Neuron (in vitro differentiated cells): ENCODE data around the gene TTC9.

Experiments used
- H2AFZ ChIP-seq: one replicate; pipeline ENCODE4 v1.6.1; 2013; ENCODE audit warnings: low read depth, mild to moderate bottlenecking, inconsistent platforms, low read length, moderate library complexity
- H3K27me3 ChIP-seq: one replicate; pipeline ENCODE4 v1.6.1; 2013; ENCODE audit warnings: low read length; ENCODE audit not compliant: insufficient read depth
- H3K36me3 ChIP-seq: one replicate; pipeline ENCODE4 v1.6.1; 2013; ENCODE audit warnings: low read length; ENCODE audit not compliant: insufficient read depth
- H3K4me1 ChIP-seq: one replicate; pipeline ENCODE4 v1.6.1; 2013; ENCODE audit warnings: low read length; ENCODE audit not compliant: insufficient read depth
- H3K4me3 ChIP-seq: 2 replicates; pipeline ENCODE4 v1.5.1; 2013; ENCODE audit warnings: mild to moderate bottlenecking, low read length, moderate library complexity
- H3K9me3 ChIP-seq: one replicate; pipeline ENCODE4 v1.6.1; 2013; ENCODE audit warnings: low read length

TTC9 gene

DNA sequence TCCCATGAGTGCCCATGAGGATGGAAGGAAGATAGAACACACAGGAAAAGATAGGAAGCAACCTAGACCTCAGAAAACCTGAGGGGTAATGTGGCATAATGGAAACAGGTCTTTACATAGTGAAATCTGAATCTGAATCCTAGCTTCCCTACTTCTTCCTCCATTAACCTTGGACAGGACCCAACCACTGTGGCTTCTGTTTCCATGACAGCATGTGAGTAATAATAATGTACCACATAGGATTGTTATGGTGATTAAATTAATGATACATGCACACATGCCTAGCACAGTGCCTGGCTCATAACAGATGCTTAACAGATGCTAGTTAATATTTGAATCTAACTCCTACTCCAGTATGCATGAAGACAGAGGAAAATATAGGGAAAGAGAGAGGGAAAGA is 11.2 kb downstream of the TTC9 start:
- H3K36me3 ChIP-seq = peaks cover 4% of the 10 kb centered on the region

DNA sequence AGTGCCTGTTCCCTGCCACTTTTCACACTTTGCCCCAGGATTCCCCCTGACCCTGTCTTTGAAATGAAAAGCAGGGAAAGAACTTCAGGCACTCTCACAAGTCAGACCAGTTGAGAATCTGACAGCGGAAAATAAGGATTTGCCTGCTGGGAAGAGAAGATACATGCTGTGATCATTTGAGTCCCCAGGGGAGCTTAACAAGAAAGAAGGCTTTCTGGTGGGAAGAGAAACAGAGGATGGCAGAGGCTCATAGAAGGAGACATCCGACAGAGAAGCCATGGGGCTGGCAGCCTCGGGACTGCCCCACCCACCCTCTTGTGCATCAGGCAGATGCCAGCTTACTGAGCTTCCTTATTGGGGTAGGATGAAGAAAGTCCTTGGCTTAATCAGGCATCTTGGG is 11.9 kb downstream of the TTC9 start:
- Histone ChIP-seq H3K4me1 (no peaks in the 10 kb centered on the region), H2AFZ (no peak overlapping the region), H3K4me3 (no peak overlapping the region), H3K9me3 (no peaks in the 10 kb centered on the region), H3K27me3 (no peaks in the 10 kb centered on the region), H3K36me3 (peaks cover 4% of the 10 kb centered on the region)

More for the DNA sequence above, 11.2 kb downstream of the TTC9 start:
- H3K4me3 ChIP-seq = no peak overlapping the region
- no peaks in the 10 kb centered on the region for H3K27me3 ChIP-seq
- H3K9me3 ChIP-seq = no peaks in the 10 kb centered on the region
- no peaks in the 10 kb centered on the region for H3K4me1 ChIP-seq
- no peak overlapping the region for H2AFZ ChIP-seq

DNA sequence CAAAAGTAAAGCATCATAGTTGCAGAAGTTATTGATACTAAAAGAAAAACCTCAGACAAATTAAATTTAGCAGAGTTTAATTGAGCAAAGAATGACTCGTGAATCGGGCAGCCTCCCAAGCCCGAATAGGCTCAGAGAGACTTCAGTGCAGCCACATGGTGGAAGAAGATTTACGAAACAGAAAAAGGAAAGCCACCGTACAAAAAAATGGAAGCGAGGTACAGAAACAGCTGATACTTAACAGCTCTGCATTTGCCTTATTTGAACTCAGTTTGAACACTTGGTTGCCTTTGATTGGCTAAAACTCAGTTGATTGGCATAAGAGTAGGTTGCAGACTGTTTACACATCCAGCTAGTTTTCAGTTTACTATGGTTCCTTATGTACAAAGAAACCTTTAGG is 12.9 kb downstream of the TTC9 start:
- no peaks in the 10 kb centered on the region for H3K27me3 ChIP-seq
- H3K36me3 ChIP-seq = peaks cover 4% of the 10 kb centered on the region
- H3K9me3 ChIP-seq = no peaks in the 10 kb centered on the region
- no peak overlapping the region for H3K4me3 ChIP-seq
- no peaks in the 10 kb centered on the region for H3K4me1 ChIP-seq
- no peak overlapping the region for H2AFZ ChIP-seq

DNA sequence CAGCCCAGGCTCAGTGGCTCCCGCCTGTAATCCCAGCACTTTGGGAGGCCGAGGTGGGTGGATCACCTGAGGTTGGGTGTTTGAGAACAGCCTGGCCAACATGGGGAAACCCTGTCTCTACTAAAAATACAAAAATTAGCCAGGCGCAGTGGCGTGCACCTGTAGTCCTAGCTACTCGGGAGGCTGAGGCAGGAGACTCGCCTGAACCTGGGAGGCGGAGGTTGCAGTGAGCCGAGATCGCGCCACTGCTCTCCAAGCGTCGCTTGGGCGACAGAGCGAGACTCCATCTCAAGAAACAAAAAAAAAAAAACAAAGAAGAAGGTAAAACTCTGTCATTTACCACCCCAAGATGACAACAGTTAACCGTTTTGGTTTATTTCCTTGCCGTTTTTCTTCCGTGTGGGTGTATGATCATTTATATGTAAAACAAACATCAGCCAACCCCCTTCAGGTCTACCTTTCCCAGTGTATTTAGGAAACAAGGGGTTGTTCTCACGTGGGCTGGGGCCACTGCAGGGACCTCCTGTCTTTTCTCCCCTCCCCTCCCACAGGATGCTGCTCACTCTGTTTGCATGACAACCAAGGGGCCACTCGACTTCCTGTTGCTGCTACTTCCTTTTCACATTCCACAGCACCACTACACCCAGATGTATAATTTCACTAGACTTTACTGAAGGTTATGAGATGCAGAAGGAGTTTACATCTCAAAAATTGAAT is 13.6 kb downstream of the TTC9 start:
- no peak overlapping the region for H3K4me3 ChIP-seq
- H3K36me3 ChIP-seq = peaks cover 4% of the 10 kb centered on the region
- H2AFZ ChIP-seq = no peak overlapping the region
- no peaks in the 10 kb centered on the region for H3K9me3 ChIP-seq
- no peaks in the 10 kb centered on the region for H3K4me1 ChIP-seq
- H3K27me3 ChIP-seq = no peaks in the 10 kb centered on the region

DNA sequence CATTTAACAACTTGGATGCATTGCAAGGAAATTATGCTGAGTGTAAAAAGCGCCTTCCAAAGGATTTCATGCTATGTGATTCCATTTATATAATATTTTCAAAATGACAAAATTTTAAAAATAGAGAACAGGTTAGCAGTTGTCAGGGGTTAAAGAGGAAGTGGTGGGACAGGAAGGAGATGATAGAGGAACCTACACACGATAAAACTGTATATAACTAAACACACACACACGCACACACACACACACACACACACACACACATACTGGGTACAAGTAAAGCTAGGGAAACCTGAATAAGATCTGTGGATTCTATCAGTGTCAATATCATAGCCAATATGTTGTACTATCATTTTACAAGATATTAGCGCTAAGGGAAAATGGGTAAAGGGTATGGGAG is 17.2 kb downstream of the TTC9 start:
- no peaks in the 10 kb centered on the region for H3K9me3 ChIP-seq
- no peak overlapping the region for H3K4me3 ChIP-seq
- H3K4me1 ChIP-seq = no peaks in the 10 kb centered on the region
- H3K36me3 ChIP-seq = no peaks in the 10 kb centered on the region
- H2AFZ ChIP-seq = no peak overlapping the region
- H3K27me3 ChIP-seq = no peaks in the 10 kb centered on the region

DNA sequence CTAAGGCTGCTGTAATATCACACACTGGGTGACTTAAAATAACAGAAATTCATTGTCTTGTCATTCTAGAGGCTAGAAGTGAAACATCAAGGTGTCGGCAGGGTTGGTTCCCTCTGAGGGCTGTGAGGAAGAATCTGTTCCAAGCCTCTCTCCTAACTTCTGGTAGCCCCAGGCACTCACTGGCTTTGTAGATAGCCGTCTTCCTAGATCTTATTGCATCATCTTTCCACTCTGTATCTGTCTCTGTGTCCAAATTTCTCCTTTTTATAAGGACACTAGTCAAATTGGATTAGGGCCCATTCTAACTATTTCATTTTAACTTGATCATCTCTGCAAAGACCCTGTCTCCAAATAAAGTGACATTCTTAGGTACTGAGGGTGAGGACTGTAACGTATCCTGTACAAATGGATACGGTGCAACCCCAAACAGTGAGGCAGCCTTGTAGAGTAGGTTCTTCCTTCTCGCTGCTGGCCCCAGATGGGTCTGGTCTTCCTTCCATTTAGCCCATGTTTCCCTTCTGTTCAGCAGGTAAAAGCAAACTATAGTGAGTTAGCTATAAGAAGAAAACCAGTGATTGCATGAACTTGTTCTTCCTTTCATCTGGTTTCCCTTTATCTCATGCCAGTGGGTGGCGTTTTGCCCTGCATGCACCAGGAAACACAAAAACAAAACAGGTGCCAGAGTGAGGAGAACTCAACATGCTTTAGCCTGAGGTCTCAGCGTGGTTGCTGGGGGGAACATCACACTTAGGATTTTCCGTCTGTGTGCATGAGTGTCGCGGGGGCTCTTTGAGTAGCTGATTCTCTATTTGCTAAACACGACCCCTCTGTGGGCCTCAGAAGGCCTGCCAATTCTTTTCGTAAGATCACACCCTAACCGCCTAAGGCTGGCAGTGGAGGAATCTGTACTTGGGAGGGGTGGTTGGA is 19.5 kb downstream of the TTC9 start:
- Histone ChIP-seq H3K9me3 (no peaks in the 10 kb centered on the region), H2AFZ (no peak overlapping the region), H3K4me1 (no peaks in the 10 kb centered on the region), H3K27me3 (no peaks in the 10 kb centered on the region), H3K36me3 (no peaks in the 10 kb centered on the region), H3K4me3 (no peak overlapping the region)

DNA sequence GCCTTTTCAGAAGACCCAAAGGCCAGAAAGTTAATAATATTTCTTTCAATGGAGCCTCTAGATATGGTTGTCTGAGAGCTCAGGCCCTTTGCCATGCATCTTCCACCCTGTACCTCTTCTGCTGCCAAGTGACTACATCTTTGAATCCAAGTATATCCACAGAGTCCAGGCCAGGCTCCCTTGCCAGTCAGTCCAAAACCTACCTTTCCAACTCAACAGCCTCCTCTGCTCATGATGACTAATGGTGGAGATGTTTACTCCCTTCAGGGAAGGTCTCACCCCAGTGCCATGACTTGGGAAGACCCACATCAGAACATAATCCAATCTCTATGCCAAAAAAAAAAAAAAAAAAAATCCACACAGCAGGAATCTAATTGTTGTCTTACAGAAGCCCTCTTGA is 20.4 kb downstream of the TTC9 start:
- Histone ChIP-seq H3K4me1 (no peaks in the 10 kb centered on the region), H3K27me3 (no peaks in the 10 kb centered on the region), H2AFZ (no peak overlapping the region), H3K4me3 (no peak overlapping the region), H3K9me3 (no peaks in the 10 kb centered on the region), H3K36me3 (no peaks in the 10 kb centered on the region)

DNA sequence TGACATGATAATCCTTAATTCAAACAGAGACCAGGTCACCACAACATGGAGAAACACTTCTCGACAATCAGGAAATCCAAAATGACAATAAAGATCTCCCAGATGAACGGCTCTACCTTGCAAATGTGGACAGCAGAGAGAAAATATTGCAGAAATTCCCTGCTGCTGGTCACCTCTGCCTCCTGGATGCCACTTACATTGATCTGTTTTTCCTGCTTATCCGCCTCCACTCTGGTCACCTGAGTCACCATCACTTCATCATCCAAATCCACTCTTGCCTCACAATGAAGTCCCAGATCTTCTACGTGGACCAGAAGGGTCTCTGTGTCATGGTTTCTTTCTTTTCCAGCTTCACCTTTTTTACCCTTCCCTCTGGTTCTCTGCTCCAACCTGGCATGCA is 21.1 kb downstream of the TTC9 start:
- H2AFZ ChIP-seq = no peak overlapping the region
- H3K36me3 ChIP-seq = peaks cover 3% of the 10 kb centered on the region
- no peaks in the 10 kb centered on the region for H3K4me1 ChIP-seq
- H3K27me3 ChIP-seq = no peaks in the 10 kb centered on the region
- no peak overlapping the region for H3K4me3 ChIP-seq
- no peaks in the 10 kb centered on the region for H3K9me3 ChIP-seq

DNA sequence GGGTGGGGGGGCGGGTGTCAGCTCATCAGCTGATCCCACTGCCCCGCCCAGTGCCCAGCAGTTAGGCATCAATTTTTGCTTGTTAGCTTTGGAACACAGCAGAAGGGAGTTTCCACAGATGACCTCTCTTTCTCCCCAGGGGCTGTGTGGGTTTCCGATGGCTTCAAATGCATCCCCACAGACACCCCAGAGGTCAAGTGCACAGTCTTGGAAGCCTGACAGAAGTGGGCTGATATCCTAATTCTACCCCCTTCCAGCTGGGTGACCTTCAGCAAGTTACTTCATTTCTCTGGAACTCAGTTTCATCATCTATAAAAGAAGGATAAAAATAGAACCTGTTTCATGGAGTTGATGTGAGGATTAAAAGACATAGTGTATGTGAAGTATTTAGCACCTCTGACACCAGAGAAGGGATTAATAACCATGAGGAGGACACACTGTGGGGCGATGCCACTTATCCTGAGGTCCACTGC is 22.0 kb downstream of the TTC9 start:
- no peaks in the 10 kb centered on the region for H3K9me3 ChIP-seq
- H3K4me1 ChIP-seq = no peaks in the 10 kb centered on the region
- H3K27me3 ChIP-seq = no peaks in the 10 kb centered on the region
- H3K36me3 ChIP-seq = peaks cover 3% of the 10 kb centered on the region
- H3K4me3 ChIP-seq = no peak overlapping the region
- no peak overlapping the region for H2AFZ ChIP-seq

DNA sequence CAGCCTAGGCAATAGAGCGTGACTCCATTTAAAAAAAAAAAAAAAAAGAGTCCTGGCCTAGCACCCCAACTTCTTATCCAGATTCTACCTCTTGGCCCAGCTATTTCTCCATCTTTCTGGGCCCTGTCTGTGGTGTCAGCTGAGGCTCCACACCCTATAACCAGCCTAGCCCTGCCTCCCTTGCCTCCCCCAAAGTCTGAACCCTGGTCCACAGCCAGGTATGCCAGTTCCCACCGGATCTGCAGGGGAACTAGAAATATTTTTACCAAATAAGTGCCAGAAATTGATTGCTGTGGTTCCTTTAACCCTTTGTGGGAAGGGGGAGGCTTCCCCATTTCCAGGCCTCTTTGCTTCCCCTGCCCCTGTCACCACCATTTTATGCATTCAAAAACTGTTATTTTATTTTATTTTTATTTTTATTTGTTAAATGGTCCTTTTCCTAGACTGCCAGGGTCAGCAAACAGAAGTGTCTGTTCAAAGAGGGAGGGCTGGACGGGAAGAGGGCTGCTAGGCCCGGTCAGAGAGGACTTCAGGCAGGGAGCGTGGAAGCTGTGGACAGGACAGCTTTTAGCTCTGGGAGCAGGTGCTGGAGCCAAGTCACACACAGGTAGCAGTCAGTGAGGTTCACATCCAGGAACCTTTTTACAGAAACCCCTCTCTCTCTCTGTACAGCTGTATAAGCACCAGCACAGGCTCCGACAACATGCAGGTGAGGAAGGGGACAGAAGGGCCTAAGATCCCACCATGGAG is 23.2 kb downstream of the TTC9 start:
- no peaks in the 10 kb centered on the region for H3K27me3 ChIP-seq
- H3K4me3 ChIP-seq = no peak overlapping the region
- H2AFZ ChIP-seq = no peak overlapping the region
- H3K36me3 ChIP-seq = peaks cover 3% of the 10 kb centered on the region
- H3K4me1 ChIP-seq = no peaks in the 10 kb centered on the region
- no peaks in the 10 kb centered on the region for H3K9me3 ChIP-seq

DNA sequence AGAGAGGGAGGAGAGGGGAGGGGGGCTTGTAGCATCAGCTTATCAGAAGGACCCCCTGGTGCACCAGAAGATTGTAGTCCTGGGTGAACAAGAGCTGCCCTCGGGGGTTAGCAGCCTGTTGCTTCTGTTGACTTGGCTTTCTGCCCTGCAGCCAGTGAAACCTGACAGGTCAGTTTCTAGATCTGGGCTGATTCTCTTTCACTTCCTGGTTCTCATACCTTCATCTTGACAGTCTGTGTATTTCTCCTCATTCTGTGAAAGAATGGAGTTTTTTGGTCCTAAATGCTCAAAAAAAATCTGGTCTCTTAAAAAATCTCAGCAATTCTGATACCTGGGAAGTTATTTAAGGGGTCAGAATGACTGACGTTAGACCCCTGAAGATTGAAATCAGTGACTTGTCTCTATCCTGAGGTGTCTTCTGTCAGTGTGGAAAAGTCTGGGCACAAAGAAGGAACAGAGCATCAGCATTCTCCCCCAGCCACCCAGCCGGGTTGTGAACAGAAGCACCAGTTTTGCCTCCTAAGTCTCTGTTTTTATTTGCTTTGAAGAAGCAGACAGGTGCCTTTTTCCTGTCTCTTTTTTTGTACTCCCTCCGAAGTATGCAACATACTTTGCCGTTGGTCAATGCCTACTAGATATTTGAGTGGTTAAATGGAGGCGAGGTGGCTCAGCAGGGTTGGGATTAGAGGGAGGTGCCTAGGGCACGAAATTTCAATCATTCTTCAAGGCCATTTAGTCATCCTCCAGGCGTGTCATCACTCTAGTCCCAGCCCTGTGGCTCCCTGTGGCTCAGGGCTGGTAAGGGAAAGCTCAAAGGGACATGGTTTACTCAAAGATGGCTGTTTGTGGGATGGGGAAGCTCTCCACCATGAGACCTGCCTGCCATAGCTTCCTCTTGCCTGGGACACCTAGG is 24.0 kb downstream of the TTC9 start:
- H3K9me3 ChIP-seq = no peaks in the 10 kb centered on the region
- no peak overlapping the region for H2AFZ ChIP-seq
- H3K36me3 ChIP-seq = peaks cover 3% of the 10 kb centered on the region
- no peak overlapping the region for H3K4me3 ChIP-seq
- H3K4me1 ChIP-seq = no peaks in the 10 kb centered on the region
- H3K27me3 ChIP-seq = no peaks in the 10 kb centered on the region

DNA sequence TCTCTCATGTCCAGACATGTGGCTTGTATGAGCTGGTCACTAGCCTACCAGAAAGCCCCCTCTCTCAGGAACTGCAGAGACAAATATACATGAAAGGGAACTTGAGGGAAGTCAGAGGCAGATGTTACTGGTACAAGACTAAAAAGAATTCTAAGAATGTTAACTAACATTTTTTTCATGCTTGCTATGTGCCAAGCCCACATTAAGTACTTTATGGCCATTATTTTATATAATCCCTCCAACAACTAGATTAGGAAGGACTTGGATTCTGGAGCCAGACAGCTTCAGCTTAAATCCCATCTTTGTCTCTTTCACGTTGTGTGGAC is 24.6 kb downstream of the TTC9 start:
- Histone ChIP-seq H3K36me3 (peaks cover 5% of the 10 kb centered on the region), H3K27me3 (no peaks in the 10 kb centered on the region), H2AFZ (no peak overlapping the region), H3K9me3 (no peaks in the 10 kb centered on the region), H3K4me1 (no peaks in the 10 kb centered on the region), H3K4me3 (no peak overlapping the region)
